Measurements from ENCODE around the gene MAP2K1.
"Not testable (repeated sequence)": the region's sequence is repeated elsewhere in the genome, so short reads cannot be mapped to it uniquely, and the experiment has no call there.

Gene MAP2K1

DNA sequence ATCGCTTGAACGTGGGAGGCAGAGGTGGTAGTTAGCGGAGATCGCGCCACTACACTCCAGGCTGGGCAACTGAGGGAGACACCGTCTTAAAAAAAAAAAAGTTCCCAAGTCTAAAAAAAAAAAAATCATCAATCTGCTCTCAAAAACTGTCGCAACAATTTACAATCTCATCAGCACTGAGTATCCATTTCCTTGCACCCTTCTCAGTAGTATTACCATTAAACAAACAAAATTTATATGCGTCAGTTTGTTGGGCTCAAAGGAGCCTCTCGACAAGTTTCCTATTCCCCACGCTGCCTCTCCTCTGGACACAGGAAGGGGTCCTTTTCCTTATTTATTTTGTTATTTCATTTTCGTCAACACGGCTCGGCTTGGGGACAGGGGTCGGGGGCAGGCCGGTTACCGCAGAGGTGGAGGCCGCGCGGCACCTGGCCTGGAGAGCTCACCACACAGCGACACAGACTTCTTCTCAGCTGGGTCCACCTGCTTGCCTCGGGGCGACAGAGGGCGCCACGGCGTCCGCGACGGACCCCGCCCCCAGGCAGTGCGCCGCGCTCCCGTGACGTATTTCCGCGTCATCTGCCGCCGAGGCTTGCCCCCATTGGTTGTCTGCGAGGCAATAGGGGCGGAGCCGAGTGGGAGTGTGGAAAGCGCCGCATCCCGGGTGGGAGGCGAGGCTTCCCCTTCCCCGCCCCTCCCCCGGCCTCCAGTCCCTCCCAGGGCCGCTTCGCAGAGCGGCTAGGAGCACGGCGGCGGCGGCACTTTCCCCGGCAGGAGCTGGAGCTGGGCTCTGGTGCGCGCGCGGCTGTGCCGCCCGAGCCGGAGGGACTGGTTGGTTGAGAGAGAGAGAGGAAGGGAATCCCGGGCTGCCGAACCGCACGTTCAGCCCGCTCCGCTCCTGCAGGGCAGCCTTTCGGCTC, at the start of gene MAP2K1:
MAP2K1 (plus strand) TSS at position 709 of the 920 bp plus-strand sequence. CDS start 436 bp downstream, outside the sequence.
- DNase-seq (ENCODE audit: low read depth, low spot score): no peak

DNA sequence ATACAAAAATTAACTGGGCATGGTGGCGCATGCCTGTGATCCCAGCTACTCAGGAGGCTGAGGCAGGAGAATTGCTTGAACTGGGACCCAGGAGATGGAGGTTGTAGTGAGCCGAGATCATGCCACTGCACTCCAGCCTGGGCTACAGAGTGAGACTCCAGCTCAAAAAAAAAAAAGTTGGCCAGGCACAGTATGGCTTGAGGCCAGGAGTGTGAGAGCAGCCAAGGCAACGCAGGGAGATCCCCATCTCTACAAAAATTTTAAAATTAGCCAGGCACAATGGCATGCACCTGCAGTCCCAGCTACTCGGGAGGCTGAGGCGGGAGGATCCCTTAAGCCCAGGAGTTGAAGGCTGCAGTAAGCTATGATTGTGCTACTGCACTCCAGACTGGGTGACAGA, 38.2 kb upstream of the MAP2K1 start:
- not testable (repeated sequence) for DNase-seq (ENCODE audit: low read depth, low spot score)

- DNase-seq (ENCODE audit: low read depth, low spot score): no peak
These were observed 30.7 kb upstream of the MAP2K1 start for GRCh38 chr15:66356077-66356358.

- DNase-seq (ENCODE audit: low read depth, low spot score): peak; percentile 64
These were observed 30.1 kb upstream of the MAP2K1 start, which contains the start of gene TIPIN for GRCh38 chr15:66356359-66357236. Gene TIPIN (minus strand): TSS chr15:66356685. CDS start chr15:66352947, 3,738 bp downstream.

DNA sequence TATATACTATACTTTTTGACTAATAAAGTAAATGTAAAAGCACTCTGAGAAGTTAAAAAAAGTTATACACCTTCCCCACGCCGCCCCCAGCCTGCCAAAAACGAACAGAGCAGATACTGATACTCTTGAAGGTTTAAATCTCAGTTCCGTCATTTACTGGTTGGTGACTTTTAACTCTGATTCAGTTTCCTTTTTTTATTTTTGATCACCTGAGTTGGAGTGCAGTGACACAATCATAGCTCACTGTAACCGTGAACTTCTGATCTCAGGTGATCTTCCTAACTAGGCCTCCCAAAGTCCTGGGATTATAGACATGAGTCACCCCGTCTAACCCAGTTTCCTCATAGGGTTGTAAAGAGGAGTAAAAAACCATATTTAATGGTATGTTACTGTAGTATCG, 27.0 kb upstream of the MAP2K1 start:
- DNase-seq (ENCODE audit: low read depth, low spot score): no peak

DNA sequence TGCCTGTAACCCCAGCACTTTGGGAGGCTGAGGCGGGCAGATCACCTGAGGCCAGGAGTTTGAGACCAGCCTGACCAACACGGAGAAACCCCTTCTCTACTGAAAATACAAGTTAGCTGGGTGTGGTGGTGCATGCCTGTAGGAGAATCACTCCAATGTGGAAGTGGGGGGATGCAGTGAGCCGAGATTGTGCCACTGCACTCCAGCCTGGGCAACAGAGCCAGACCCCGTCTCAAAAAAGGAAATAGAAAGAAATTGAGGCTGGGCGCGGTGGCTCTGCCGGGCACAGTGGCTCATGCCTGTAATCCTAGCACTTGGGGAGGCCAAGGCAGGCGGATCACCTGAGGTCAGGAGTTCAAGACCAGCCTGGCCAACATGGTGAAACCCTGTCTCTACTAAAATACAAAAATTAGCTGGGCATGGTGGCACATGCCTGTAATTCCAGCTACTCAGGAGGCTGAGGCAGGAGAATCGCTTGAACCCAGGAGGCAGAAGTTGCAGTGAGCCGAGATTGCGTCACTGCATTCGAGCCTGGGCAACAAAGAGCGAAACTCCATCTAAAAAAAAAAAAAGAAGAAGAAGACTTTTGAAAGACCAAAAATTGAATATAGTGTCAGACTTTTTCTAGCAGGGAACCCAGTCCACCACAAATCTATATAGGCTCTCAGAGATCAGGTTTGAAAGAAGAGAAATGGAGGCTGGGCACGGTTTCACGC, 24.8 kb upstream of the MAP2K1 start:
- DNase-seq (ENCODE audit: low read depth, low spot score): not testable (repeated sequence)

GRCh38 chr15:66362776-66363175, 23.9 kb upstream of the MAP2K1 start:
- no peak for DNase-seq (ENCODE audit: low read depth, low spot score)

- no peak for DNase-seq (ENCODE audit: low read depth, low spot score)
These were observed 21.7 kb upstream of the MAP2K1 start for GRCh38 chr15:66364944-66365528.

GRCh38 chr15:66369773-66370651, 16.7 kb upstream of the MAP2K1 start:
- DNase-seq (ENCODE audit: low read depth, low spot score): no peak

GRCh38 chr15:66374179-66374578, 12.5 kb upstream of the MAP2K1 start:
- no peak for DNase-seq (ENCODE audit: low read depth, low spot score)

DNA sequence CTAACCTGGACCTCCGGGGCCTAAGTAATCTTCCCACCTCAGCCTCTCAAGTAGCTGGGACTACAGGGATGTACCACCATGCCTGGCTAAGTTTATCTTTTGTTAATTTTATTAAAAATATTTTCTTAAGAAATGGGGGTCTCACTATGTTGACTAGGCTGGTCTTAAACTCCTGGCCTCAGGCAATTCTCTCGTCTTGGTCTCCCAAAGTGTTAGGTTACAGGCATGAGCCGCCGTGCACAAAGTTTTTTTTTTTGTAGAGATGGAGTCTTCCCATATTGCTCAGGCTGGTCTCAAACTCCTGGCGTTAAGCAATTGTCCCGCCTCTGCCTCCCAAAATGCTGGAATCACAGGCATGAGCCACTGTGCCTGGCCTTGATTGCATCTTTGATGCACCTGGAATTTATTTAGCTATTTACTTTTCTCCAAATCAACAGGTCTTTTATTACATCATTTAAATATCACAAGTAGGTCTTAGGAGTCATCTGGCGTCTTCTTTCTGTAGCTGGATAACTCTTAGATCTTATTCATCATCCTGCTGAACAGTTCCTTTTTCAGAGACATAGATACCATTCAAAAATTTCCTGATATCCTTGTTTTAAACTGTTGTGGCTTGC, 7.8 kb upstream of the MAP2K1 start:
- DNase-seq (ENCODE audit: low read depth, low spot score): no peak

DNA sequence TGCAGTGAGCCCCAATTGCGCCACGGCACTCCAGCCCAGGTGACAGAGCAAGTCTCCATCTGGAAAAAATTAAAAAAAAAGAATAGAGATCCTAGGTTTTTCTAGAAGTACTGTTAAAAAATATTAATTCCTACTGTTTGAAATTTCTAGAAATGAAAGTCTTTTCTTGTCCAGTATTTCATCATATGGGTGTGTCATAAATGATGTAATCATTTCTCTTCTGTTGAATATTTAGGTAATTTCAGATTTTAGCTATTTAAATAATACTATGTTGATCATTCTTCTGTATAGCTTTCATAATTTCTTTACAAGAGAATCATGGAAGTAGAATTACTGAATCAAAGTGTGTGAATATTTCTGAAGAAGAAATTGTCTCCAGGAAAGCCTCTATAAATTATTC, 5.3 kb upstream of the MAP2K1 start:
- DNase-seq (ENCODE audit: low read depth, low spot score): not testable (repeated sequence)

DNA sequence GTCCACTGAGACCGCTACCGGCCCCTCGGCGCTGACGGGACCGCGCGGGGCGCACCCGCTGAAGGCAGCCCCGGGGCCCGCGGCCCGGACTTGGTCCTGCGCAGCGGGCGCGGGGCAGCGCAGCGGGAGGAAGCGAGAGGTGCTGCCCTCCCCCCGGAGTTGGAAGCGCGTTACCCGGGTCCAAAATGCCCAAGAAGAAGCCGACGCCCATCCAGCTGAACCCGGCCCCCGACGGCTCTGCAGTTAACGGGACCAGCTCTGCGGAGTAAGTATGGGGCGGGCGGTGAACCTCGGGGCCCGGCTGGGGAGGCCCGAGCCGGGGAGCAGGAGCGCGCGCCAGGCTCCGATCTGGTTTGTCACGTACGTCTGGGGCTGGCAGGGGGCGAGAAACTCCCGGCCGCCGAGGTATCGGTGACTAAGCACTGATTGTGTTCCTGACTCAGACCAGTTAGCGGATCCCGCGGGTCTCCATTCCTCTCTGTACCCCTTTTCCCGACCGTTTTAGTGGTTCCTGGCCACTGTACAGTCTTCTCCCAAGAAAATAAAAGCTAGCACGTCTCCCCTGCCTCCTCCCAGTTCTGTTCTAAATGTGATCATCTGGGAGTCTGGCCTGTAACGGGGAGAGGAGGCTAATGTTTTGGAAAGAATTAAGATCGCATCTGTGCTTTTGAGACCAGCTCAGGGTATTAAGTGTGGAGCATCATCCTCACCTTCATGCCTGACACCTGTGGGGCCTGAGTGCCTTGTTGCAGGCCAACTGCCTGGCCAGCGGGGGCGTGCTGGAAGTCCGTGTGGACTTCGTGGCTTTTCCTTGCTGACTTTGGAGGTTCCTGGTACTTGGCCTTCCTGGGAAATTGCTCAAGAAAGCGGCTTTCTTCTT, 691 bp downstream of the MAP2K1 start:
- no peak for DNase-seq (ENCODE audit: low read depth, low spot score)

GRCh38 chr15:66388043-66388363, 1.3 kb downstream of the MAP2K1 start:
- DNase-seq (ENCODE audit: low read depth, low spot score): no peak

GRCh38 chr15:66388576-66388975, 1.9 kb downstream of the MAP2K1 start:
- no peak for DNase-seq (ENCODE audit: low read depth, low spot score)

DNA sequence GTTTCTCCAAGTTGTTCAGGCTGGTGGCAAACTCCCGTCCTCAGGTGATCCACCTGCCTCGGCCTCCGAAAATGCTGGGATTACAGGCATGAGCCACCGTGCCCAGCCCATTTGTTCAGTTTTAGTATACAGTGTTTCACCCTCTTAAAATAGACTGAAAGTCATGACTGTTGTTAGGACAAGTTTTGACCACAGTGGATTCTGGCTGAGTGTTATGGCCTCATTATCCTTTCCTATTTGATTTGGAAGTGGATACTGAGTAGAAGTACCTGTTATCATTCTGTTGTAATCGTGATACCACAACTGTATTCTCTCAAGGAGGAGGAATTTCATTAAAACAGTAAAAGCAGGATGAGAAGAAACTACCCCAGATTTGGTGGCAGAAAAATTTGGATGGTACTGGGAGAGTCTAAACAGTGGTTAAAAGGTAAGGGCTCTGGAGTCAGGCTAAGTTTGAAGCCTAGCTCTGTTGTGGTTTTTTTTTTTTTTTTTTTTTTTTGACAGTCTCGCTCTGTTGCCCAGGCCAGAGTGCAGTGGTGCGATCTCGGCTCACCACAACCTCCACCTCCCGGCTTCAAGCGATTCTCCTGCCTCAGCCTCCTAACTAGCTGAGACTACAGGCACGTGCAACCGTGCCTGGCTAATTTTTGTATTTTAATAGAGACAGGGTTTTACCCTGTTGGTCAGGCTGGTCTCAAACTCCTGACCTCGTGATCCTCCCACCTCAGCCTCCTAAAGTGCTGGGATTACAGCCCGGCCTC, 2.6 kb downstream of the MAP2K1 start:
- no peak for DNase-seq (ENCODE audit: low read depth, low spot score)

GRCh38 chr15:66389859-66390381, 3.2 kb downstream of the MAP2K1 start:
- no peak for DNase-seq (ENCODE audit: low read depth, low spot score)

DNA sequence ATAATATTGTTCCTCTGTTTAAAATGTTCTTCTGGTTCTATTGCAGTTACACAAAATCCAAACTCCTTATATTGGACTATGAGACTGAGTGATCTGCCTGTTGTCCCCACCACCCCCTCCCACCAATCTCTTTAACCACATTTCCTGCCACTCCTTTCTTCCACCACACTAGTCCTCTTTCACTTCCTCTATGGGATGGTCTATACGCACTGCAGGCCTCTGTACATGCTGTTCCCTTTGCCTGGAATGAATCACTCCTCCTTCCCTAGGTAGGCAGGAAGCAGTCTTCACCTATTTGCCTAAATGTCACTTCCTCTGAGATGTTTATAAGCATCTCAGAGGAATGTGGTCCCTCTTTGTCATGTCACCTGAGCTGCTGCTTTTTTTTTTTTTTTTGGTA, 4.0 kb downstream of the MAP2K1 start:
- no peak for DNase-seq (ENCODE audit: low read depth, low spot score)
